ENCODE data around the gene SPIN2B. TPM values are rescaled to one million over a fixed set of nuclear protein-coding genes. Genes with fewer than 3 reads are reported as not detected.

SPIN2B gene
- total and polyA plus RNA-seq, 2 of the 8 experiments (the other 6 are each of a cell fraction or from before 2014, with no cell fraction given) = 7.4 to 12.8 TPM

Other genes starting within 250 kb of the SPIN2B start
- gene SPIN3, start 126.0 kb downstream of the SPIN2B start, total RNA-seq (2021; fragmentation: NEBNext Ultra II Directional; extraction: Animal tissue kit (Norgen Biotek cat#: 25700)) = 13.3 and 13.5 TPM in 2 replicates
- gene SPIN3, start 126.0 kb downstream of the SPIN2B start, polyA plus RNA-seq (2011; rRNA removed) = 9.1 and 10.7 TPM in 2 replicates
- gene SPIN2A, start 15.8 kb upstream of the SPIN2B start, total RNA-seq (2021; fragmentation: NEBNext Ultra II Directional; extraction: Animal tissue kit (Norgen Biotek cat#: 25700)) = 4.2 and 4.5 TPM in 2 replicates
- 2.5 and 3.2 TPM in 2 replicates for gene SPIN2A, start 15.8 kb upstream of the SPIN2B start, polyA plus RNA-seq (2011; rRNA removed)
- 4.1 and 4.4 TPM in 2 replicates for gene FAAH2, start 165.2 kb upstream of the SPIN2B start, total RNA-seq (2021; fragmentation: NEBNext Ultra II Directional; extraction: Animal tissue kit (Norgen Biotek cat#: 25700))
- gene FAAH2, start 165.2 kb upstream of the SPIN2B start, polyA plus RNA-seq (2011; rRNA removed) = 2.0 and 3.6 TPM in 2 replicates